Hippocampal formation (tissue), 2 donors: ENCODE measurements around the gene COL10A1.
"Not testable (repeated sequence)": the region's sequence is repeated elsewhere in the genome, so short reads cannot be mapped to it uniquely, and the experiment has no call there.

Source experiments
- DNase-seq, 2 donors: peaks; one replicate each; lab custom pipeline; 2025; lab: John Stamatoyannopoulos, UW

COL10A1 gene

GRCh38 chr6:116120430-116120829 lies 5.5 kb downstream of the COL10A1 start:
- no peak for DNase-seq

GRCh38 chr6:116118608-116119007 lies 7.3 kb downstream of the COL10A1 start:
- DNase-seq, result no peak

GRCh38 chr6:116115781-116116180 lies 10.2 kb downstream of the COL10A1 start:
- no peak for DNase-seq

GRCh38 chr6:116113386-116113785 lies 12.5 kb downstream of the COL10A1 start:
- no peak for DNase-seq

- no peak for DNase-seq
These were observed 14.1 kb downstream of the COL10A1 start for GRCh38 chr6:116111552-116112528.

- no peak for DNase-seq
These were observed 17.1 kb downstream of the COL10A1 start for GRCh38 chr6:116108836-116109235.

GRCh38 chr6:116106146-116106545 lies 19.8 kb downstream of the COL10A1 start:
- no peak for DNase-seq

- DNase-seq, result no peak
These were observed 20.7 kb downstream of the COL10A1 start for GRCh38 chr6:116105247-116105646.

- no peak for DNase-seq
These were observed 21.3 kb downstream of the COL10A1 start for GRCh38 chr6:116104636-116105035.

GRCh38 chr6:116102873-116103272 lies 23.1 kb downstream of the COL10A1 start:
- DNase-seq, result no peak

GRCh38 chr6:116101790-116102189 lies 24.1 kb downstream of the COL10A1 start:
- DNase-seq, result no peak

- DNase-seq, result peak in 1 of 2 donors; percentile 68
These were observed 24.6 kb downstream of the COL10A1 start for GRCh38 chr6:116101302-116101718.

GRCh38 chr6:116100419-116101301 lies 25.3 kb downstream of the COL10A1 start, which contains the start of gene NT5DC1:
TSS of gene NT5DC1 (plus strand) at chr6:116100853. CDS start at chr6:116100931, 78 bp downstream.
- peak; percentile 71 to 85 for DNase-seq

GRCh38 chr6:116099036-116099435 lies 26.9 kb downstream of the COL10A1 start:
- no peak for DNase-seq

- peak in 1 of 2 donors; percentile 38 for DNase-seq
These were observed 28.7 kb downstream of the COL10A1 start for GRCh38 chr6:116096979-116097816.

- DNase-seq, result not testable (repeated sequence)
These were observed 29.7 kb downstream of the COL10A1 start for GRCh38 chr6:116096048-116096759.

GRCh38 chr6:116094041-116094440 lies 31.9 kb downstream of the COL10A1 start:
- DNase-seq, result no peak

GRCh38 chr6:116090251-116090650 lies 35.7 kb downstream of the COL10A1 start:
- no peak for DNase-seq

GRCh38 chr6:116088946-116089345 lies 37.0 kb downstream of the COL10A1 start:
- DNase-seq, result no peak

GRCh38 chr6:116087437-116088027 lies 38.4 kb downstream of the COL10A1 start:
- no peak for DNase-seq
